Measurements from ENCODE around the gene TFAP2A.

- TF ChIP-seq, protein P1, sequence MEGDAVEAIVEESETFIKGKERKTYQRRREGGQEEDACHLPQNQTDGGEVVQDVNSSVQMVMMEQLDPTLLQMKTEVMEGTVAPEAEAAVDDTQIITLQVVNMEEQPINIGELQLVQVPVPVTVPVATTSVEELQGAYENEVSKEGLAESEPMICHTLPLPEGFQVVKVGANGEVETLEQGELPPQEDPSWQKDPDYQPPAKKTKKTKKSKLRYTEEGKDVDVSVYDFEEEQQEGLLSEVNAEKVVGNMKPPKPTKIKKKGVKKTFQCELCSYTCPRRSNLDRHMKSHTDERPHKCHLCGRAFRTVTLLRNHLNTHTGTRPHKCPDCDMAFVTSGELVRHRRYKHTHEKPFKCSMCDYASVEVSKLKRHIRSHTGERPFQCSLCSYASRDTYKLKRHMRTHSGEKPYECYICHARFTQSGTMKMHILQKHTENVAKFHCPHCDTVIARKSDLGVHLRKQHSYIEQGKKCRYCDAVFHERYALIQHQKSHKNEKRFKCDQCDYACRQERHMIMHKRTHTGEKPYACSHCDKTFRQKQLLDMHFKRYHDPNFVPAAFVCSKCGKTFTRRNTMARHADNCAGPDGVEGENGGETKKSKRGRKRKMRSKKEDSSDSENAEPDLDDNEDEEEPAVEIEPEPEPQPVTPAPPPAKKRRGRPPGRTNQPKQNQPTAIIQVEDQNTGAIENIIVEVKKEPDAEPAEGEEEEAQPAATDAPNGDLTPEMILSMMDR (IDR thresholded peaks at IDR 0.05), result no peak
- TF ChIP-seq POLR2A (IDR thresholded peaks at IDR 0.05) (no peak), POLR2AphosphoS5 (IDR thresholded peaks at IDR 0.05) (no peak)
Observed at GRCh38 chr6:10451394-10451793, 36.5 kb upstream of the TFAP2A start.

Data from breast epithelium (tissue), 3 donors.